GM23248 (cell line): ENCODE measurements around the gene ACER3.

Source experiments
- EZH2 ChIP-seq: fragments of 200-600 bp; sonication (generic); IDR thresholded peaks from 2 replicates; pipeline ENCODE4 v1.6.1; 2018; ENCODE audit warnings: antibody characterized with exemption, mild to moderate bottlenecking; ENCODE audit not compliant: insufficient read depth, poor library complexity, severe bottlenecking
- EZH2phosphoT487 ChIP-seq: fragments of 200-600 bp; sonication (generic); IDR thresholded peaks from 2 replicates; pipeline ENCODE4 v1.6.1; 2018; ENCODE audit warnings: antibody characterized with exemption, moderate library complexity, mild to moderate bottlenecking, low read depth; ENCODE audit not compliant: insufficient read depth

GRCh38 chr11:76978239-76978638 is 117.5 kb downstream of the ACER3 start:
- no peak for TF ChIP-seq EZH2
- no peak for TF ChIP-seq EZH2phosphoT487
